HFF-Myc (cell line): ENCODE measurements around the gene GRB10.
"Not testable (repeated sequence)": the region's sequence is repeated elsewhere in the genome, so short reads cannot be mapped to it uniquely, and the experiment has no call there.

Experiments
- DNase-seq: peaks from one replicate; pipeline ENCODE4 v3.0.0-alpha.2; 2011; ENCODE audit warnings: low read depth; ENCODE audit errors: extremely low read depth
- H3K4me3 ChIP-seq: replicated peaks from 2 replicates; pipeline ENCODE4 v1.5.1; 2011; ENCODE audit warnings: low read depth, mild to moderate bottlenecking, control low read depth, low read length
- CTCF ChIP-seq: IDR thresholded peaks from 2 replicates; pipeline ENCODE4 v1.5.1; 2012; ENCODE audit warnings: mild to moderate bottlenecking, low read depth, low read length, control low read depth; ENCODE audit errors: missing control alignments

Gene GRB10

GRCh38 chr7:50587737-50588136 lies 195.0 kb downstream of the GRB10 start:
- no peak for TF ChIP-seq CTCF
- no peak for DNase-seq
- H3K4me3 ChIP-seq: no peak overlapping the region

GRCh38 chr7:50584793-50585408 lies 197.8 kb downstream of the GRB10 start:
- TF ChIP-seq CTCF: no peak
- H3K4me3 ChIP-seq: no peak overlapping the region
- DNase-seq: no peak

GRCh38 chr7:50584386-50584785 lies 198.3 kb downstream of the GRB10 start:
- H3K4me3 ChIP-seq: no peak overlapping the region
- no peak for TF ChIP-seq CTCF
- no peak for DNase-seq

GRCh38 chr7:50583295-50583694 lies 199.4 kb downstream of the GRB10 start:
- not testable (repeated sequence) for H3K4me3 ChIP-seq, DNase-seq

GRCh38 chr7:50582271-50582670 lies 200.4 kb downstream of the GRB10 start:
- H3K4me3 ChIP-seq, DNase-seq: not testable (repeated sequence)

GRCh38 chr7:50580666-50581065 lies 202.0 kb downstream of the GRB10 start:
- not testable (repeated sequence) for DNase-seq, H3K4me3 ChIP-seq

GRCh38 chr7:50580057-50580456 lies 202.6 kb downstream of the GRB10 start:
- TF ChIP-seq CTCF: no peak
- DNase-seq: no peak
- no peak overlapping the region for H3K4me3 ChIP-seq

GRCh38 chr7:50578105-50578504 lies 204.6 kb downstream of the GRB10 start:
- not testable (repeated sequence) for DNase-seq, H3K4me3 ChIP-seq

GRCh38 chr7:50577569-50577968 lies 205.1 kb downstream of the GRB10 start:
- H3K4me3 ChIP-seq: no peak overlapping the region
- no peak for TF ChIP-seq CTCF
- DNase-seq: no peak

GRCh38 chr7:50576388-50576787 lies 206.3 kb downstream of the GRB10 start:
- not testable (repeated sequence) for DNase-seq, H3K4me3 ChIP-seq
